Measurements from ENCODE around the gene GPATCH4. TPM values are rescaled to one million over a fixed set of nuclear protein-coding genes. Genes with fewer than 3 reads are reported as not detected.
"Not testable (repeated sequence)": the region's sequence is repeated elsewhere in the genome, so short reads cannot be mapped to it uniquely, and the experiment has no call there.

GPATCH4 gene
- polyA plus RNA-seq, 1 donor from 2014 or later = 45.5 TPM

- Mint-ChIP-seq H3K27ac (no peak overlapping the region), H3K4me3 (no peak overlapping the region), H3K27me3 (no peaks in the 10 kb centered on the region), H3K4me1 (peaks cover 0 to 6% (median 0%) of the 10 kb centered on the region in 3 donors), H3K36me3 (no peaks in the 10 kb centered on the region), H3K9me3 (no peaks in the 10 kb centered on the region)
Observed at GRCh38 chr1:156559797-156560385, 41.4 kb downstream of the GPATCH4 start.

GRCh38 chr1:156559086-156559796 lies 42.0 kb downstream of the GPATCH4 start:
- Mint-ChIP-seq H3K9me3 (no peaks in the 10 kb centered on the region), H3K4me1 (peaks cover 0 to 6% (median 0%) of the 10 kb centered on the region in 3 donors), H3K27ac (no peak overlapping the region), H3K27me3 (no peaks in the 10 kb centered on the region), H3K36me3 (no peaks in the 10 kb centered on the region), H3K4me3 (no peak overlapping the region)

DNA sequence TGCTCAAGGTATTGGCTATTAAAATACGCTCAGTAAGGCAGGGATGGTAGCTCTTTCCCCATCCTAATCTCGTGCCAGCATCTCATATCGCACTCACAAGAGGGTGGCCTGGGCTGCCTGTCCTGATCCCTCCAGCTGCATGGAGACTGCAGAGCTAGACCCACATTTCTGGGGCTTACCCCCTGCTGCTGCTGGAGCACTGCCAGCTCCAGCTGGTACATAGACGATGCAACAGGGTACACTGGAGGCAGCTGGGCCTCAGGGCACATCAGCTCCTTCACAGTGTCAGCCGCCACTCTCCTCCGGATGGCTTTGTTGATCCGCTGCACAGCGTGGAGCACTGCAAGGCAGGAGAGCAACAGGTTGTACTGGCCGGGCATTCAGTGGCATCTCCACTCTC lies 44.9 kb downstream of the GPATCH4 start:
- H3K4me1 Mint-ChIP-seq = peaks cover 14 to 18% (median 16%) of the 10 kb centered on the region in 3 donors
- no peak overlapping the region for H3K4me3 Mint-ChIP-seq
- H3K27me3 Mint-ChIP-seq = no peaks in the 10 kb centered on the region
- H3K27ac Mint-ChIP-seq = no peak overlapping the region
- H3K9me3 Mint-ChIP-seq = no peaks in the 10 kb centered on the region
- no peaks in the 10 kb centered on the region for H3K36me3 Mint-ChIP-seq

GRCh38 chr1:156555715-156556114 lies 45.6 kb downstream of the GPATCH4 start:
- Mint-ChIP-seq H3K4me1 (peaks cover 16 to 20% (median 18%) of the 10 kb centered on the region in 3 donors), H3K36me3 (no peaks in the 10 kb centered on the region), H3K27me3 (no peaks in the 10 kb centered on the region), H3K27ac (peak overlapping the region in 1 of 3 donors; percentile 32), H3K9me3 (no peaks in the 10 kb centered on the region), H3K4me3 (no peak overlapping the region)

DNA sequence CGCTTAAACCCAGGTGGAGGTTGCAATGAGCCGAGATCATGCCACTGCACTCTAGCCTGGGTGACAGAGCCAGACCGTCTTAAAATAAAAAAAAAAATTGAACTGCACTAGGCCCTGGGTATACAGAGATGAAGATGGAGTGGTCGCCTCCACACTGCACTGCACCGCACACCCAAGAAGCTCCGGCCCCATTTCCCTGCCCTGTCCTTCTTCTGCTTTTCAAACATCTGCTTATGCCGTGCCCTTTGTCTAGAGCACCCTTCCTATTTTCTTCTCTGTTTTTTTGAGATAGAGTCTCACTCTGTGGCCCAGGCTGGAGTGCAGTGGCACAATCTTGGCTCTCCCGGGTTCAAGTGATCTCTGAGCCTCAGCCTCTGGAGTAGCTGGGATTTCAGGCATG lies 46.3 kb downstream of the GPATCH4 start:
- no peaks in the 10 kb centered on the region for H3K36me3 Mint-ChIP-seq
- no peak overlapping the region for H3K27ac Mint-ChIP-seq
- H3K9me3 Mint-ChIP-seq = no peaks in the 10 kb centered on the region

DNA sequence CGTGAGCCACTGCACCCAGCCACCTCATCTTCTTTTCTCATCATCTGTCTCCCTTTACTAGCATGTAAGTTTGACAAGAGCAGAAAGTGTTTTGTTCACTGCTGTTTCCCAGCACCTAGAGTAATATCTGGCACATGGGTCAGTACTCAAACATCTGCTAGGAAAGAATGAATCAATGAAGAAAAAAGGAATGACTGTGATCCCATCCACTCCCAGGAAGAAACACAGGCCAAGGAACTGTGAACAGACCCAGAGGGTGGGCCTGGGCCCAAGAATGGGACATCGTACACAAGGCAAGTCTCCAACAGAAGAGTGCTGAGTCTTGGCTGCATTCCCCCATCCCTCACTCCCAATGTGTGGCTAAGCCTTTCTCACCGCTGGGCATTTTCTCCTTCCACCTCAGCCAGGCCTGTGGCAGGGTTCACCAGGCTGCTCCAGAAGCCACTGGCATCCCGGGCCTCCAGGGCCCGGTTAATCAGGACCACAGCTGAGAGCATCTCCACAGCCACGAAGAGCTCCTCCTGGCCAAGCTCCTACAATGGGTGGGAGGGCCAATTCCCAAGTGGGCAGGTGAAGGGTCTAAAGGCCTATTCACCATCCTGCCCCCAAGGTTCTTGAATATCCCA lies 47.3 kb downstream of the GPATCH4 start:
- Mint-ChIP-seq H3K4me1 (peaks cover 16 to 20% (median 18%) of the 10 kb centered on the region in 3 donors), H3K27ac (no peak overlapping the region), H3K27me3 (no peaks in the 10 kb centered on the region)

More for the DNA sequence above, 46.3 kb downstream of the GPATCH4 start:
- Mint-ChIP-seq H3K4me3 (no peak overlapping the region), H3K27me3 (no peaks in the 10 kb centered on the region), H3K4me1 (peaks cover 16 to 20% (median 18%) of the 10 kb centered on the region in 3 donors)

DNA sequence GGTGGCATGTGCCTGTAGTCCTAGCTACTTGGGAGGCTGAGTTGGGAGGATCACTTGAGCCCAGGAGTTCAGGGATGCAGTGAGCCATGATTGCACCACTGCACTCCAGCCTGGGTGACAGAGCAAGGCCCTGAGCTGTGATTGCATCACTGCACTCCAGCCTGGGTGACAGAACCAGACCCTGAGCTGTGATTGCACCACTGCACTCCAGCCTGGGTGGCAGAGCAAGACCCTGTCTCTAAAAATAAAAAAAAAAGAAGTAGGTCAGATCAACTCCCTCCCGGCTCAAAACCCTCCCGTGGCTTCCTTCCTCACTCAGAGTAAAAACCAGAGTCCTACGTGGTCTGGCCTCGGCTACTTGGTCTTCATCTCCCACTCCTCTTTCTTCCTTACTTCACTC lies 48.3 kb downstream of the GPATCH4 start:
- not testable (repeated sequence) for H3K27me3 Mint-ChIP-seq, H3K9me3 Mint-ChIP-seq, H3K27ac Mint-ChIP-seq, H3K36me3 Mint-ChIP-seq
- peak overlapping the region in 2 of 4 donors; percentile 46 to 76 for H3K4me3 Mint-ChIP-seq
- H3K4me1 Mint-ChIP-seq = peaks cover 16 to 20% (median 18%) of the 10 kb centered on the region in 3 donors

More for the DNA sequence above, 47.3 kb downstream of the GPATCH4 start:
- Mint-ChIP-seq H3K36me3 (no peaks in the 10 kb centered on the region), H3K9me3 (no peaks in the 10 kb centered on the region), H3K4me3 (peak overlapping the region in 1 of 4 donors; percentile 37)

GRCh38 chr1:156552518-156552917 lies 48.8 kb downstream of the GPATCH4 start:
- Mint-ChIP-seq H3K4me3 (peak overlapping the region in 1 of 4 donors; percentile 52), H3K4me1 (peaks cover 16 to 20% (median 18%) of the 10 kb centered on the region in 3 donors), H3K27ac (peak overlapping the region in 1 of 3 donors; percentile 14), H3K36me3 (no peaks in the 10 kb centered on the region), H3K9me3 (no peaks in the 10 kb centered on the region), H3K27me3 (no peaks in the 10 kb centered on the region)

DNA sequence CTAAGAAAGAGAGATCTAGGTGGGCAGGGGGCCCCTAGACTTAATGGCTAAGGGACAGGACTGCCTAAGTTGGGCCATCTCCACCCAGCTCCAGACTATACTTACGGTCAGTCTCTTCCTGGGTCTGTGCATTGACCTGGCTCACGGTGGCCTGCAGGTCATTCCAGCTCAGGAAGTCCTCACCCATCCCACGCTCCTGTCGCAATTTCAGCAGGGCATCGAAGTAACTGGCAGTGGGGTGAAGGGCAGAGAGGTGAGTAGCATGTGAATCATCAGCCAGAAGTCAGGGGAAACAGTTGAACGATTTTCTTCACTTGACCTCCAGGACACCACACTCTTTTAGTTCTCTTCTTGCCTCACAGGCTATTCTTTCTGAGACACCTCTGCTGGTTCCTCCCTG lies 49.4 kb downstream of the GPATCH4 start:
- Mint-ChIP-seq H3K4me1 (peaks cover 16 to 20% (median 18%) of the 10 kb centered on the region in 3 donors), H3K27ac (no peak overlapping the region), H3K27me3 (no peaks in the 10 kb centered on the region), H3K4me3 (no peak overlapping the region), H3K9me3 (no peaks in the 10 kb centered on the region), H3K36me3 (no peaks in the 10 kb centered on the region)

GRCh38 chr1:156551066-156551643 lies 50.1 kb downstream of the GPATCH4 start:
- Mint-ChIP-seq H3K36me3 (no peaks in the 10 kb centered on the region), H3K27me3 (no peaks in the 10 kb centered on the region), H3K27ac (peak overlapping the region in 1 of 3 donors; percentile 50), H3K9me3 (no peaks in the 10 kb centered on the region), H3K4me3 (peak overlapping the region in 1 of 4 donors; percentile 3), H3K4me1 (peaks cover 16 to 20% (median 18%) of the 10 kb centered on the region in 3 donors)

- H3K9me3 Mint-ChIP-seq = no peaks in the 10 kb centered on the region
- H3K27me3 Mint-ChIP-seq = no peaks in the 10 kb centered on the region
- H3K36me3 Mint-ChIP-seq = no peaks in the 10 kb centered on the region
- peak overlapping the region in 1 of 3 donors; percentile 50 for H3K27ac Mint-ChIP-seq
- H3K4me1 Mint-ChIP-seq = peaks cover 12 to 20% (median 16%) of the 10 kb centered on the region in 3 donors
- no peak overlapping the region for H3K4me3 Mint-ChIP-seq
Observed at GRCh38 chr1:156550346-156550745, 50.9 kb downstream of the GPATCH4 start.

- Mint-ChIP-seq H3K4me1 (peaks cover 12 to 20% (median 16%) of the 10 kb centered on the region in 3 donors), H3K27ac (peak overlapping the region in 1 of 3 donors; percentile 71), H3K9me3 (no peaks in the 10 kb centered on the region), H3K4me3 (no peak overlapping the region), H3K27me3 (no peaks in the 10 kb centered on the region), H3K36me3 (no peaks in the 10 kb centered on the region)
Observed at GRCh38 chr1:156549831-156550230, 51.4 kb downstream of the GPATCH4 start.

GRCh38 chr1:156549390-156549789 lies 51.9 kb downstream of the GPATCH4 start:
- Mint-ChIP-seq H3K4me1 (peaks cover 12 to 21% (median 16%) of the 10 kb centered on the region in 3 donors), H3K4me3 (no peak overlapping the region), H3K9me3 (no peaks in the 10 kb centered on the region), H3K27me3 (no peaks in the 10 kb centered on the region), H3K36me3 (no peaks in the 10 kb centered on the region), H3K27ac (no peak overlapping the region)

DNA sequence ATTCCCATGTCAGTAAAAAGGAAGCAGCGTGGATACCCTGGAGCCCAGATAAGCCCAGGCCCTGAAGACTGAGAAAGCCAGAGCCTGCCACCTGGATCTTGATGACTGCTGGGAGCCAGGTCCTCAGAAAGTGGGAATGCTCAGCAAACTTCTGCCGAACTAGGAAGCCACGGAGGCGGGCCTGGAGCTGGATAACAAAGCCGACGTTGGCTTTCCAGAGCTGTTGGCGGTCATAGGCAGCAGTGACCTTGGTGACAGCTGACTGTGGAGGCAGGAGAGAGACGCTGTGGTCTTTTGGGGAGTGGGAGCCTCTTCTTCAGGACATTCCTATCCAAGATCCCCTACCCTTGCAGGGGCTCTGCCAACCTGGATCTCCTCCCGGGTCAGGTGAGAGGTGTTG lies 53.3 kb downstream of the GPATCH4 start:
- no peak overlapping the region for H3K4me3 Mint-ChIP-seq
- H3K27me3 Mint-ChIP-seq = no peaks in the 10 kb centered on the region
- no peak overlapping the region for H3K27ac Mint-ChIP-seq
- no peaks in the 10 kb centered on the region for H3K36me3 Mint-ChIP-seq
- no peaks in the 10 kb centered on the region for H3K9me3 Mint-ChIP-seq
- peaks cover 8 to 16% (median 13%) of the 10 kb centered on the region in 3 donors for H3K4me1 Mint-ChIP-seq

- Mint-ChIP-seq H3K27ac (no peak overlapping the region), H3K36me3 (no peaks in the 10 kb centered on the region), H3K9me3 (no peaks in the 10 kb centered on the region), H3K27me3 (no peaks in the 10 kb centered on the region), H3K4me3 (no peak overlapping the region), H3K4me1 (peaks cover 5 to 12% (median 10%) of the 10 kb centered on the region in 3 donors)
Observed at GRCh38 chr1:156547434-156547833, 53.8 kb downstream of the GPATCH4 start.

Data from IgD-negative memory B cell (primary cell).